B cell (primary cell): ENCODE measurements around the gene GLCCI1. TPM values are rescaled to one million over a fixed set of nuclear protein-coding genes. Genes with fewer than 3 reads are reported as not detected.

Source experiments
- ATAC-seq: fragments of 200-7000 bp; cut with Tn5 transposase; one replicate; pipeline ENCODE4 v1.10.0; 2021; ENCODE audit warnings: low read depth, mild to moderate bottlenecking, moderate number of reproducible peaks, moderate library complexity
- CTCF ChIA-PET: fragments of 350-600 bp; sonication (Branson Sonifier 250); formaldehyde crosslinking; loops from one replicate; lab custom pipeline; 2021; ENCODE audit warnings: antibody characterized with exemption, inconsistent platforms; lab: Charles Lee
- POLR2A ChIA-PET: fragments of 350-600 bp; sonication (Branson Sonifier 250); formaldehyde crosslinking; loops from one replicate; lab custom pipeline; 2021; ENCODE audit warnings: antibody characterized with exemption; lab: Charles Lee
- DNase-seq: peaks from one replicate; pipeline ENCODE4 v3.0.0; 2013
- H2AFZ ChIP-seq: 2 replicates; pipeline ENCODE4 v1.6.1; 2012; ENCODE audit warnings: mild to moderate bottlenecking, low read depth, low read length; ENCODE audit not compliant: insufficient read depth, poor library complexity, severe bottlenecking
- H3K27ac ChIP-seq, 2 donors: 1 replicate in 1 of 2; 2 replicates in 1 of 2; pipeline ENCODE4 v1.5.1; 2012 to 2013; ENCODE audit warnings: low read length in 2 of 2, mild to moderate bottlenecking in 2 of 2, moderate library complexity in 1 of 2
- H3K27me3 ChIP-seq, 4 experiments: fragments of 200-600 bp in 1 of 4; sonication (generic) in 1 of 4; replicated peaks in 1 of 4; 1 replicate in 2 of 4; 2 replicates in 2 of 4; pipeline versions ENCODE4 v1.6.1 to v1.7.0; 2013 to 2016; ENCODE audit warnings: low read length in 3 of 4, mild to moderate bottlenecking in 2 of 4, mixed read lengths in 1 of 4, moderate library complexity in 1 of 4; ENCODE audit not compliant: insufficient read depth in 4 of 4, control insufficient read depth in 3 of 4; ENCODE audit errors: control extremely low read depth in 1 of 4
- H3K36me3 ChIP-seq, 2 experiments: replicated peaks in 1 of 2; 1 replicate in 1 of 2; 2 replicates in 1 of 2; pipeline versions ENCODE4 v1.6.1 to v1.7.1; 2013; ENCODE audit warnings: low read length in 1 of 2; ENCODE audit not compliant: insufficient read depth in 2 of 2, control insufficient read depth in 1 of 2; ENCODE audit errors: control extremely low read depth in 1 of 2, extremely low read depth in 1 of 2
- H3K4me1 ChIP-seq, 2 donors: fragments of 200-600 bp in 1 of 2; sonication (generic) in 1 of 2; 1 replicate in 1 of 2; 2 replicates in 1 of 2; pipeline versions ENCODE4 v1.5.1 to v1.6.1; 2013 to 2017; ENCODE audit warnings: low read length in 2 of 2; ENCODE audit not compliant: control insufficient read depth in 2 of 2, insufficient read depth in 2 of 2
- H3K4me2 ChIP-seq: replicated peaks from 2 replicates; pipeline ENCODE3; 2012; ENCODE audit warnings: mild to moderate bottlenecking, low read depth, low read length; ENCODE audit not compliant: poor library complexity, severe bottlenecking
- H3K4me3 ChIP-seq, 5 experiments: fragments of 200-600 bp in 1 of 5; sonication (generic) in 1 of 5; 1 replicate in 3 of 5; 2 replicates in 2 of 5; pipeline versions ENCODE4 v1.5.1 to v1.7.0; 2011 to 2016; ENCODE audit warnings: low read length in 4 of 5, mild to moderate bottlenecking in 4 of 5, low read depth in 2 of 5, control low read depth in 1 of 5, moderate library complexity in 1 of 5; ENCODE audit not compliant: insufficient read depth in 1 of 5; ENCODE audit errors: control extremely low read depth in 1 of 5, extremely low read depth in 1 of 5
- H3K79me2 ChIP-seq: fragments of 200-600 bp; sonication (generic); one replicate; pipeline ENCODE4 v1.6.0; 2016; ENCODE audit warnings: low read length; ENCODE audit not compliant: control insufficient read depth, insufficient read depth
- H3K9ac ChIP-seq: fragments of 200-600 bp; sonication (generic); 2 replicates; pipeline ENCODE4 v1.6.1; 2017; ENCODE audit warnings: mild to moderate bottlenecking, low read length, moderate library complexity
- H3K9me3 ChIP-seq, 3 donors: one replicate each; pipeline versions ENCODE4 v1.6.1 to v1.7.1; 2013; ENCODE audit warnings: low read length in 2 of 3; ENCODE audit not compliant: control insufficient read depth in 2 of 3, insufficient read depth in 1 of 3; ENCODE audit errors: control extremely low read depth in 1 of 3
- H4K20me1 ChIP-seq: 2 replicates; pipeline ENCODE4 v1.6.0; 2012; ENCODE audit warnings: mild to moderate bottlenecking, low read length; ENCODE audit not compliant: insufficient read depth, control insufficient read depth, poor library complexity, severe bottlenecking
- H3K27ac Mint-ChIP-seq: one replicate; pipeline ENCODE4 v1.8.0; 2021; ENCODE audit warnings: mixed read lengths
- H3K27me3 Mint-ChIP-seq: one replicate; pipeline ENCODE4 v1.8.0; 2021; ENCODE audit warnings: mixed read lengths
- H3K4me1 Mint-ChIP-seq: one replicate; pipeline ENCODE4 v1.8.0; 2021; ENCODE audit warnings: mixed read lengths
- H3K4me3 Mint-ChIP-seq: one replicate; pipeline ENCODE4 v1.8.0; 2021; ENCODE audit warnings: mixed read lengths
- H3K9me3 Mint-ChIP-seq: one replicate; pipeline ENCODE4 v1.8.0; 2022; ENCODE audit warnings: mixed read lengths; ENCODE audit not compliant: insufficient read depth
- CTCF ChIP-seq: fragments of 200-600 bp; IDR thresholded peaks from one replicate; pipeline ENCODE4 v1.8.0; 2022; ENCODE audit warnings: antibody characterized with exemption, mild to moderate bottlenecking
- EZH2 ChIP-seq: IDR thresholded peaks from 2 replicates; pipeline ENCODE4 v1.6.1; 2012; ENCODE audit warnings: borderline replicate concordance, low read depth, mild to moderate bottlenecking, moderate library complexity, low read length; ENCODE audit not compliant: insufficient read depth, poor library complexity, severe bottlenecking
- WGBS: methylation state at CpG from one replicate; pipeline ENCODE4 v1.1.5; 2013; ENCODE audit warnings: missing lambda C conversion rate; ENCODE audit not compliant: insufficient coverage; 5-methylcytosine and 5-hydroxymethylcytosine counted together
- intact Hi-C: fragments of 100-400 bp; cut with micrococcal nuclease; formaldehyde crosslinking; loops from one replicate; pipeline ENCODE4 v1.10.0; 2022
- polyA plus RNA-seq: library from polyadenylated mRNA; depleted of rRNA; stranded (reverse); fragments of >200 nt; gene quantifications from 2 replicates; pipeline ENCODE4 v1.2.3, GENCODE V29; 2012
- total RNA-seq, 2 donors: library from RNA; stranded (reverse); fragments of 120-200 nt in 1 of 2; gene quantifications; 1 replicate in 1 of 2; 2 replicates in 1 of 2; pipeline versions ENCODE4 v1.2.3 to v1.2.4, GENCODE V29; 2013 to 2022

Gene GLCCI1
- total and polyA plus RNA-seq, 2 donors (not counting 1 experiment from before 2014, with no cell fraction given), result 17.7 to 50.3 TPM

GRCh38 chr7:8126601-8127167 lies 158.1 kb downstream of the GLCCI1 start:
- H3K27me3 Mint-ChIP-seq, result no peaks in the 10 kb centered on the region
- no peaks in the 10 kb centered on the region for H3K9me3 Mint-ChIP-seq
- WGBS, result no CpG with 5 or more reads among the region's 2 CpGs
- Histone ChIP-seq H3K36me3 (no peaks in the 10 kb centered on the region), H3K27me3 (no peaks in the 10 kb centered on the region), H2AFZ (peak overlapping the region; percentile 84), H3K4me1 (peaks cover 18 to 35% of the 10 kb centered on the region in 2 donors), H3K9ac (no peak overlapping the region), H3K27ac (peak overlapping the region in 1 of 2 donors; percentile 74), H3K79me2 (no peaks in the 10 kb centered on the region), H4K20me1 (no peaks in the 10 kb centered on the region), H3K9me3 (no peaks in the 10 kb centered on the region), H3K4me2 (no peak overlapping the region), H3K4me3 (no peak overlapping the region)
- intact Hi-C loops, result loop anchor here (2.0 to 5.0 kb wide), 2 partner anchors 50 to 159 kb away; partner anchors contain the start of gene GLCCI1
- H3K4me3 Mint-ChIP-seq, result no peak overlapping the region
- no peak for TF ChIP-seq CTCF
- TF ChIP-seq EZH2, result no peak
- ATAC-seq (no peak), DNase-seq (no peak)
- no peak overlapping the region for H3K27ac Mint-ChIP-seq
- POLR2A ChIA-PET, result no interaction called here
- CTCF ChIA-PET, result interaction anchor here (0.6 to 1.6 kb wide), 4 partner anchors 10 to 1568 kb away, joined by 4 to 7 read pairs (median 4); no protein-coding TSS in a partner anchor
- H3K4me1 Mint-ChIP-seq, result peaks cover 51% of the 10 kb centered on the region

- Mint-ChIP-seq H3K4me3 (peak overlapping the region; percentile 65), H3K27ac (peak overlapping the region; percentile 64), H3K4me1 (peaks cover 63% of the 10 kb centered on the region), H3K9me3 (no peaks in the 10 kb centered on the region), H3K27me3 (no peaks in the 10 kb centered on the region)
- Histone ChIP-seq H3K9ac (no peak overlapping the region), H3K36me3 (no peaks in the 10 kb centered on the region), H3K27ac (peak overlapping the region; percentile 8 to 54), H3K27me3 (no peaks in the 10 kb centered on the region), H3K4me2 (peak overlapping the region; percentile 39), H2AFZ (peak overlapping the region; percentile 49), H3K4me3 (no peak overlapping the region), H4K20me1 (no peaks in the 10 kb centered on the region), H3K79me2 (no peaks in the 10 kb centered on the region), H3K9me3 (no peaks in the 10 kb centered on the region), H3K4me1 (peaks cover 34 to 55% of the 10 kb centered on the region in 2 donors)
- ATAC-seq (no peak), DNase-seq (peak; percentile 17)
- WGBS, result 59% methylated on average over 8 of the region's 12 CpGs
- ChIA-PET CTCF (no interaction called here), POLR2A (no interaction called here)
- intact Hi-C loops, result loop anchor here (5.0 kb wide), 1 partner anchor 161 kb away; the partner anchor contains the start of gene GLCCI1
- no peak for TF ChIP-seq EZH2
- no peak for TF ChIP-seq CTCF
These were observed 160.1 kb downstream of the GLCCI1 start for GRCh38 chr7:8128449-8129317.
